Gastroesophageal sphincter (tissue), 4 donors: ENCODE data around the gene UBA1. TPM values are rescaled to one million over a fixed set of nuclear protein-coding genes. Genes with fewer than 3 reads are reported as not detected.

ENCODE experiments used
- ATAC-seq: fragments of 150-250 bp; one replicate; pipeline ENCODE4 v1.9.1; 2016; ENCODE audit warnings: mild to moderate bottlenecking, moderate library complexity
- H3K27ac ChIP-seq, 4 donors: fragments of 200-600 bp; sonication (generic) in 3 of 4; 1 replicate in 3 of 4; 2 replicates in 1 of 4; pipeline ENCODE4 v1.5.1; 2016 to 2019
- H3K27me3 ChIP-seq: fragments of 200-600 bp; sonication (generic); one replicate; pipeline ENCODE4 v1.5.1; 2019
- H3K36me3 ChIP-seq, 2 donors: fragments of 200-600 bp; sonication (generic); one replicate each; pipeline ENCODE4 v1.5.1; 2019; ENCODE audit warnings: control low read depth in 1 of 2
- H3K4me1 ChIP-seq, 3 donors: fragments of 200-600 bp; sonication (generic); 1 replicate in 2 of 3; 2 replicates in 1 of 3; pipeline ENCODE4 v1.5.1; 2016 to 2019; ENCODE audit warnings: control low read depth in 2 of 3
- H3K4me3 ChIP-seq, 2 donors: fragments of 200-600 bp; sonication (generic); one replicate each; pipeline ENCODE4 v1.5.1; 2019; ENCODE audit warnings: mild to moderate bottlenecking in 1 of 2, moderate library complexity in 1 of 2
- H3K9me3 ChIP-seq, 3 donors: fragments of 200-600 bp; sonication (generic); one replicate each; pipeline ENCODE4 v1.5.1; 2017 to 2019; ENCODE audit warnings: control low read depth in 2 of 3
- EP300 ChIP-seq: sonication (generic); formaldehyde crosslinking; IDR thresholded peaks from one replicate; pipeline ENCODE4 v1.6.1; 2017; ENCODE audit warnings: antibody characterized with exemption, mild to moderate bottlenecking
- POLR2A ChIP-seq, 2 donors: fragments of 450-650 bp; IDR thresholded peaks; one replicate each; pipeline ENCODE4 v1.6.1; 2017; ENCODE audit warnings: antibody characterized with exemption in 2 of 2, mild to moderate bottlenecking in 2 of 2, moderate library complexity in 1 of 2
- POLR2AphosphoS5 ChIP-seq: sonication (generic); formaldehyde crosslinking; IDR thresholded peaks from one replicate; pipeline ENCODE4 v1.6.1; 2017; ENCODE audit warnings: antibody characterized with exemption
- WGBS, 2 donors: methylation state at CpG; one replicate each; pipeline ENCODE4 v1.1.5; 2018; ENCODE audit warnings: low coverage in 1 of 2; 5-methylcytosine and 5-hydroxymethylcytosine counted together
- total RNA-seq, 4 donors: library from RNA; depleted of rRNA; stranded (reverse); fragments of >200 nt; gene quantifications; one replicate each; pipeline ENCODE4 v1.1.0, GENCODE V29; 2016
- TF ChIP-seq, protein P1 (sequence below), 4 experiments: fragments of 200-600 bp in 2 of 4; fragments of 450-650 bp in 2 of 4; sonication (generic) in 1 of 4; IDR thresholded peaks; one replicate each; pipeline ENCODE4 v1.5.1; 2017 to 2019; ENCODE audit warnings: antibody characterized with exemption in 4 of 4, mild to moderate bottlenecking in 2 of 4, moderate library complexity in 2 of 4

The UBA1 gene
- total RNA-seq, 4 donors from 2014 or later: 108 to 211 (median 123) TPM

DNA sequence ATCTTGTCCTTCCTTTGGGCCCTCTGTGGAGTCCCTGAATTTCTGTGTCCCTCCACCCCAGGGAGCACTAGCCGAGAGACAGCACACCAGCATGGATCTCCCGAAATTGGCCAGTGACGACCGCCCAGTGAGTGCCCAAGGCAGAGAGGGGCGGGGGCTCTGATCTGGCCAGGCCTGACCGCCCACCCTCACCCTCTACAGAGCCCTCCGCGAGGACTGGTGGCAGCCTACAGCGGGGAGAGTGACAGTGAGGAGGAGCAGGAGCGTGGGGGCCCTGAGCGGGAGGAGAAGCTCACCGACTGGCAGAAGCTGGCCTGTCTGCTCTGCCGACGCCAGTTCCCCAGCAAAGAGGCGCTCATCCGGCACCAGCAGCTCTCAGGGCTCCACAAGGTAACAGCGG, 8.4 kb upstream of the UBA1 start:
- no peaks in the 10 kb centered on the region for H3K9me3 ChIP-seq
- TF ChIP-seq, protein P1, sequence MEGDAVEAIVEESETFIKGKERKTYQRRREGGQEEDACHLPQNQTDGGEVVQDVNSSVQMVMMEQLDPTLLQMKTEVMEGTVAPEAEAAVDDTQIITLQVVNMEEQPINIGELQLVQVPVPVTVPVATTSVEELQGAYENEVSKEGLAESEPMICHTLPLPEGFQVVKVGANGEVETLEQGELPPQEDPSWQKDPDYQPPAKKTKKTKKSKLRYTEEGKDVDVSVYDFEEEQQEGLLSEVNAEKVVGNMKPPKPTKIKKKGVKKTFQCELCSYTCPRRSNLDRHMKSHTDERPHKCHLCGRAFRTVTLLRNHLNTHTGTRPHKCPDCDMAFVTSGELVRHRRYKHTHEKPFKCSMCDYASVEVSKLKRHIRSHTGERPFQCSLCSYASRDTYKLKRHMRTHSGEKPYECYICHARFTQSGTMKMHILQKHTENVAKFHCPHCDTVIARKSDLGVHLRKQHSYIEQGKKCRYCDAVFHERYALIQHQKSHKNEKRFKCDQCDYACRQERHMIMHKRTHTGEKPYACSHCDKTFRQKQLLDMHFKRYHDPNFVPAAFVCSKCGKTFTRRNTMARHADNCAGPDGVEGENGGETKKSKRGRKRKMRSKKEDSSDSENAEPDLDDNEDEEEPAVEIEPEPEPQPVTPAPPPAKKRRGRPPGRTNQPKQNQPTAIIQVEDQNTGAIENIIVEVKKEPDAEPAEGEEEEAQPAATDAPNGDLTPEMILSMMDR (IDR thresholded peaks at IDR 0.05): no peak
- no peak for TF ChIP-seq POLR2A (IDR thresholded peaks at IDR 0.05)
- TF ChIP-seq POLR2AphosphoS5: no peak
- no peak for TF ChIP-seq EP300

DNA sequence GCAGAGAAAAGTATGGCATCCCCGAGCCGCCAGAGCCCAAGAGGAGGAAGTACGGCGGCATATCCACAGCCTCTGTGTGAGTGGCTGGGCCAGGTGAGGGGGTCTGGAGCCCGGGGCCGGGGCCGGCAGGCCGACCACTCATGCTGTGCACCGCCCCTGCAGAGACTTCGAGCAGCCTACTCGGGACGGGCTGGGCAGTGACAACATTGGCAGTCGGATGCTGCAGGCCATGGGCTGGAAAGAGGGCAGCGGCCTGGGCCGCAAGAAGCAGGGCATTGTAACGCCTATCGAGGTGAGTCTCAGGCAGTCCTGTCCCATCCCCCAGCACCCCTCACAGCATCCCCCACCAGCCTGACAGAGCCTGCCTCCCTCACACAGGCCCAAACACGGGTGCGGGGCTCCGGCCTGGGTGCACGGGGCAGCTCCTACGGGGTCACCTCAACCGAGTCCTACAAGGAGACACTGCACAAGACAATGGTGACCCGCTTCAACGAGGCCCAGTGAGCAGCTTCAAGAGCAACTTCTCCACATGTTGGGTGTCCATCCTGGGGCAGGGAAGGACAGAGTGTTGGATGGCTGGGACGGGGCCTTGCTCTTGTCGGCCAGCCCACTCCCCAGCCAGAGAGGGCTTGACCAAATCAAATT, 7.4 kb upstream of the UBA1 start:
- Histone ChIP-seq H3K9me3 (no peaks in the 10 kb centered on the region), H3K4me1 (peaks cover 0 to 7% (median 0%) of the 10 kb centered on the region in 3 donors), H3K27ac (no peak overlapping the region), H3K36me3 (peaks cover 0 to 62% of the 10 kb centered on the region in 2 donors), H3K27me3 (no peaks in the 10 kb centered on the region), H3K4me3 (no peak overlapping the region)
- TF ChIP-seq EP300: no peak
- WGBS, 2 donors: 90% methylated on average over 2 of the region's 27 CpGs; no CpG with 5 or more reads in 1 of the 2 donors
- no peak for ATAC-seq

More for the DNA sequence above, 8.4 kb upstream of the UBA1 start:
- H3K36me3 ChIP-seq: peaks cover 0 to 71% of the 10 kb centered on the region in 2 donors
- H3K27ac ChIP-seq: no peak overlapping the region
- H3K4me1 ChIP-seq: peaks cover 0 to under 1% (median 0%) of the 10 kb centered on the region in 3 donors
- no peak overlapping the region for H3K4me3 ChIP-seq
- WGBS, 2 donors: no CpG with 5 or more reads among the region's 17 CpGs
- no peaks in the 10 kb centered on the region for H3K27me3 ChIP-seq
- no peak for ATAC-seq

DNA sequence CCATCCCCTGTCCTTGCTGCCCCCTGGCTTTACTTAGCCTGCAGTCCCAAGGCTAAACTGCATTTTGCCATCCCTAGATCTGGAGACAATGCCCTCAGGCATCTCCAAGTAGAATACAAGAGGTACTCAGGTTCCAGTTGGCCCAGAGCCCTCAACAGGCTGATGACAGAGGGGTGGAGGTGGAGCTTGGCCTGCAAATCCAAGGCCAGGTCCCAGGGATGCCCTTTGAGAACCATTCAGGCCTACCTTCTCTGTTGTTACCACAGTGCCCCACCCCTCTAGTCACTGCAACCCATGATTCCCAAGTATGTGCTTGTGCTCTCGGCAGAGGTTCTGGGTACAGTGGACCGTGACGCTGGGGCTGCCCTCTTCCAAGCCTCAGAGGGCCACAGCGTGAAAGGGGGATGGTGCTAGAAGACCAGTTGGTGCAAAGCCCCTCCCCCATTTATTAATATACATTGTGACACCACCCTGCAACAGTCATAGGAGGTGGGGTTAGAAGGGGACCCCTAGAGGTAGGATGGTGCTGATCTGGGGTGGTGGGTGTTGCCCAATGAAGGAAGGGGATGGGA, 6.4 kb upstream of the UBA1 start:
- Histone ChIP-seq H3K27ac (no peak overlapping the region), H3K9me3 (no peaks in the 10 kb centered on the region), H3K4me1 (peaks cover 0 to 17% (median 0%) of the 10 kb centered on the region in 3 donors), H3K36me3 (peaks cover 0 to 52% of the 10 kb centered on the region in 2 donors), H3K27me3 (no peaks in the 10 kb centered on the region), H3K4me3 (no peak overlapping the region)
- WGBS, 2 donors: no CpG with 5 or more reads among the region's 4 CpGs
- ATAC-seq: no peak
- TF ChIP-seq EP300 (no peak), POLR2AphosphoS5 (no peak), POLR2A (IDR thresholded peaks at IDR 0.05) (no peak)
- TF ChIP-seq, protein P1 (IDR thresholded peaks at IDR 0.05): no peak

DNA sequence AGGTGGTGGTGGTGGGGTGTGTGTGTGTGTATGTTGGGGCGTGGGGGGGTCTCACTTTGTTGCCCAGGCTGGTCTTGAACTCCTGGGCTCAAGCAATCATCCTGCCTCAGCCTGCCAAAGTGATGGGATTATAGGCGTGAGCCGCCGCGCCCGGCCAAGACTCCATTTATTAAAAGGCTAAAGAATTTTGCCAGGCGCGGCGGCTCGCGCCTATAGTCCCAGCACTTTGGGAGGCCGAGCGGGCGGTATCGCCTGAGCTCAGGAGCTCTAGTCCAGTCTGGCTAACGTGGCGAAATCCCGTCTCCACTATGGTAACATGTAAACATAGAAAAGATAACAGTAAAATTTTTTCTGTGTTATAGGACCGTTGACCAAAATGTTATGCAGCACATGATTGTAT, 3.7 kb upstream of the UBA1 start:
- 41 to 63% methylated on average over 5 to 8 of the region's 19 CpGs for WGBS, 2 donors
- Histone ChIP-seq H3K4me1 (peaks cover 0 to 27% (median 6%) of the 10 kb centered on the region in 3 donors), H3K36me3 (peaks cover 0 to 25% of the 10 kb centered on the region in 2 donors), H3K9me3 (no peaks in the 10 kb centered on the region), H3K27me3 (no peaks in the 10 kb centered on the region), H3K27ac (no peak overlapping the region), H3K4me3 (no peak overlapping the region)
- no peak for ATAC-seq
- TF ChIP-seq POLR2AphosphoS5: no peak

DNA sequence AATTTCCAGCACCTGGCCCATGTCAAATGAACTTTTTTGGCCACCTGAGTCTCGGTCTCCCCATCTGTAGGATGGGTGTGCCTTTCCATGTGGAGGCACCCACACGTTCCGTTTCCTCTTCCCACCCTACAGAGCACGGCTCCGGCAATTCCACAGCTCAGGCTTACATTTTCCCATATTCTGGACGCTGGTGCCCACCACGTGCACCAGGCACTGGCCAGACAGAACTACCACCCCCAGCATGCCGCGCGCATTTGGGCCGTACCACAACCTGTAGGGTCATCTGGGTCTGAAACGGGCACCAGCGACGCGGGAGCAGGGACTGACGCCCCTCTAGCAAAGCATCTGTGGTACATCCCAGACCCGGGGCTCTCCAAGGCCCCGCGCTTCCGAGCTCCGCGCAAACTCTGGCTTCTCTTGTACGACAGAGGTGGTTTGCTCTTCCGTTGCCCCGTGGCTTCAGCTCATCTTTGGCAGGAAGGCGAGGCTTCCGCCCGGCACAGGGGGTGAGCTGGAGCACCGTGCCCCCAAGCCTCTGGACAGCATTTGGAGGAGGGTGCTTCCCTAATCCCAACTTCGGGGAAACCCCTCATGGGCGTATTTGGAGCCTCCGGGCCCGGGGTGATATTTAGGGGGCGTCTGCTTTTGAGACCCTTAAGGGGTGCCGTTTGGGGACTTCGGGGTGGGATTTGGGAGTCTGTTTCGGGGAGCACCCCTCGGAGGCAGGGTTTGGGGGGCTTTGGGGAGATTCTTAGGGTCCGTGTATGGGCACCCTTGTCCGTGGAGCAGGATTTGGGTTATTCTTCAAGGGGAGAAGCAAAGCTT, 3.0 kb upstream of the UBA1 start:
- Histone ChIP-seq H3K9me3 (no peaks in the 10 kb centered on the region), H3K27ac (peak overlapping the region; percentile 41 to 71 (median 48)), H3K27me3 (no peaks in the 10 kb centered on the region), H3K4me3 (peak overlapping the region; percentile 58 to 92), H3K36me3 (peaks cover 0 to 17% of the 10 kb centered on the region in 2 donors), H3K4me1 (peaks cover 0 to 35% (median 13%) of the 10 kb centered on the region in 3 donors)
- peak; percentile 21 to 23 for TF ChIP-seq POLR2A (IDR thresholded peaks at IDR 0.05)
- TF ChIP-seq POLR2AphosphoS5: peak; percentile 46
- TF ChIP-seq EP300: no peak
- TF ChIP-seq, protein P1 (IDR thresholded peaks at IDR 0.05): no peak
- ATAC-seq: peak; percentile 86
- WGBS, 2 donors: 0% methylated on average over 3 of the region's 40 CpGs; no CpG with 5 or more reads in 1 of the 2 donors
